OCI-LY3 (cell line): Measurements from ENCODE around the gene MAGI2.

ENCODE experiments used
- EZH2phosphoT487 ChIP-seq: fragments of 200-600 bp; shearing (Covaris generic); IDR thresholded peaks from 2 replicates; pipeline ENCODE4 v1.6.1; 2018; ENCODE audit warnings: antibody characterized with exemption, mixed run types, low read depth
- TF ChIP-seq, protein P1 (sequence below): fragments of 200-600, 300-600 bp; sonication (generic); IDR thresholded peaks from 2 replicates; pipeline ENCODE4 v1.5.1; 2014; ENCODE audit warnings: antibody characterized with exemption, low read length, low read depth

DNA sequence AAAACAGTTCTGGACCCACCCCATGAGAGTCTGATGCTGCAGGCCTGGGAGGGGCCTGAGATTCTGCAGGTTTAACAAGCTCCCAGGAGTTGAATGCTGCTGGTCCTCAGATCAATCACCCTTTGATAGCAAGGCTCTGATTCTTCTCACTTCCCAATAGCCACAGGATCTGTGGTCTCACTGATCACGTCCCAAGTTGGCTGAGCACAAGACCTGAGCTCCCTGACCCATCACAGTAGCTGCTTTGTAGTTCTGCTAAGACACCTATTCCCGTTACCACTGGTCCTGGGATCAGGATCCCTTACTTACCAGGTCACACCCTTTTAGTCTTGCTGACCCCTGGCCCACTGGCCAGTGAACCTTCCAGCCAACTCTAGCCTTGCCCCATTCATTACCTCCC is 1282.1 kb downstream of the MAGI2 start:
- TF ChIP-seq, protein P1, sequence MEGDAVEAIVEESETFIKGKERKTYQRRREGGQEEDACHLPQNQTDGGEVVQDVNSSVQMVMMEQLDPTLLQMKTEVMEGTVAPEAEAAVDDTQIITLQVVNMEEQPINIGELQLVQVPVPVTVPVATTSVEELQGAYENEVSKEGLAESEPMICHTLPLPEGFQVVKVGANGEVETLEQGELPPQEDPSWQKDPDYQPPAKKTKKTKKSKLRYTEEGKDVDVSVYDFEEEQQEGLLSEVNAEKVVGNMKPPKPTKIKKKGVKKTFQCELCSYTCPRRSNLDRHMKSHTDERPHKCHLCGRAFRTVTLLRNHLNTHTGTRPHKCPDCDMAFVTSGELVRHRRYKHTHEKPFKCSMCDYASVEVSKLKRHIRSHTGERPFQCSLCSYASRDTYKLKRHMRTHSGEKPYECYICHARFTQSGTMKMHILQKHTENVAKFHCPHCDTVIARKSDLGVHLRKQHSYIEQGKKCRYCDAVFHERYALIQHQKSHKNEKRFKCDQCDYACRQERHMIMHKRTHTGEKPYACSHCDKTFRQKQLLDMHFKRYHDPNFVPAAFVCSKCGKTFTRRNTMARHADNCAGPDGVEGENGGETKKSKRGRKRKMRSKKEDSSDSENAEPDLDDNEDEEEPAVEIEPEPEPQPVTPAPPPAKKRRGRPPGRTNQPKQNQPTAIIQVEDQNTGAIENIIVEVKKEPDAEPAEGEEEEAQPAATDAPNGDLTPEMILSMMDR = no peak
- no peak for TF ChIP-seq EZH2phosphoT487
